HCT116 (cell line): Measurements from ENCODE around the gene LRRC72. TPM values are rescaled to one million over a fixed set of nuclear protein-coding genes. Genes with fewer than 3 reads are reported as not detected.

Experiments
- ATAC-seq: fragments of 200-7000 bp; cut with Tn5 transposase; 2 replicates; pipeline ENCODE4 v1.9.1; 2020; ENCODE audit warnings: mild to moderate bottlenecking, moderate library complexity
- BruUV-seq: library from RNA; stranded (reverse); fragments of 400-500 nt; replicated peaks from 2 replicates; lab custom pipeline; 2021; lab: Mats Ljungman, UMichigan
- CTCF ChIA-PET: fragments of 300-600 bp; sonication (Branson Sonifier 250); formaldehyde crosslinking; loops from one replicate; lab custom pipeline; 2021; ENCODE audit warnings: antibody characterized with exemption; lab: Charles Lee
- POLR2A ChIA-PET: fragments of 300-600, 350-600 bp; sonication (Branson Sonifier 250); formaldehyde crosslinking; loops from one replicate; lab custom pipeline; 2021; ENCODE audit warnings: antibody characterized with exemption; lab: Charles Lee
- RAD21 ChIA-PET, 2 experiments: fragments of 300-600 bp; sonication (Branson Sonifier 250); formaldehyde crosslinking; loops; one replicate each; lab custom pipeline; 2023; ENCODE audit warnings: low total read pairs in 2 of 2; ENCODE audit not compliant: uncharacterized antibody in 2 of 2, unreplicated experiment in 2 of 2, low non-redundant PET in 1 of 2; lab: Charles Lee
- DNase-seq: peaks from one replicate; pipeline ENCODE4 v3.0.0-alpha.2; 2010; ENCODE audit warnings: low read depth, low spot score
- H2AFZ ChIP-seq: fragments of 200-600 bp; shearing (Covaris generic), sonication (generic); 2 replicates; pipeline ENCODE4 v1.6.1; 2017; ENCODE audit warnings: low read depth, mixed run types, mixed read lengths, antibody characterized with exemption, low read length; ENCODE audit not compliant: poor library complexity, severe bottlenecking
- H3K27ac ChIP-seq: 2 replicates; pipeline ENCODE4 v1.5.1; 2012; ENCODE audit warnings: low read depth, low read length
- H3K27me3 ChIP-seq: fragments of 200-600 bp; sonication (generic); 2 replicates; pipeline ENCODE4 v1.6.1; 2016; ENCODE audit warnings: mixed run types, low read length, mixed read lengths; ENCODE audit not compliant: insufficient read depth
- H3K36me3 ChIP-seq, 2 experiments: fragments of 200-500 bp in 1 of 2; fragments of 200-600 bp in 1 of 2; sonication (Bioruptor generic) in 1 of 2; sonication (generic) in 1 of 2; 2 replicates each; pipeline versions ENCODE4 v1.5.1 to v1.6.1; 2014 to 2016; ENCODE audit warnings: low read length in 2 of 2, inconsistent platforms in 1 of 2, mixed read lengths in 1 of 2, mixed run types in 1 of 2; ENCODE audit not compliant: insufficient read depth in 2 of 2, control insufficient read depth in 1 of 2
- H3K4me1 ChIP-seq, 2 experiments: fragments of 200-600 bp in 1 of 2; sonication (generic) in 1 of 2; 2 replicates each; pipeline versions ENCODE4 v1.5.1 to v1.6.1; 2012 to 2017; ENCODE audit warnings: low read length in 2 of 2, inconsistent platforms in 1 of 2, mild to moderate bottlenecking in 1 of 2, mixed read lengths in 1 of 2, mixed run types in 1 of 2, moderate library complexity in 1 of 2; ENCODE audit not compliant: insufficient read depth in 2 of 2, control insufficient read depth in 1 of 2
- H3K4me2 ChIP-seq: fragments of 200-600 bp; sonication (generic); 2 replicates; pipeline ENCODE4 v1.6.1; 2017; ENCODE audit warnings: mixed run types, low read length, mixed read lengths
- H3K4me3 ChIP-seq, 2 experiments: fragments of 200-600 bp in 1 of 2; sonication (generic) in 1 of 2; replicated peaks in 1 of 2; 2 replicates each; pipeline ENCODE4 v1.5.1; 2011 to 2016; ENCODE audit warnings: low read length in 2 of 2, control low read depth in 1 of 2, low read depth in 1 of 2, mild to moderate bottlenecking in 1 of 2, mixed read lengths in 1 of 2, mixed run types in 1 of 2
- H3K79me2 ChIP-seq: fragments of 200-600 bp; sonication (generic); 2 replicates; pipeline ENCODE4 v1.6.1; 2017; ENCODE audit warnings: mild to moderate bottlenecking, mixed run types, low read length, moderate library complexity, mixed read lengths; ENCODE audit not compliant: insufficient read depth
- H3K9ac ChIP-seq: fragments of 200-600 bp; sonication (generic); 2 replicates; pipeline ENCODE4 v1.6.1; 2016; ENCODE audit warnings: low read length, mixed read lengths
- H3K9me2 ChIP-seq: fragments of 200-600 bp; sonication (generic), shearing (Covaris generic); 2 replicates; pipeline ENCODE4 v1.6.1; 2017; ENCODE audit warnings: mixed run types, mild to moderate bottlenecking, moderate library complexity; ENCODE audit not compliant: insufficient read depth
- H3K9me3 ChIP-seq, 2 experiments: fragments of 200-500 bp in 1 of 2; fragments of 200-600 bp in 1 of 2; sonication (Bioruptor generic) in 1 of 2; sonication (generic) in 1 of 2; 2 replicates each; pipeline ENCODE4 v1.6.1; 2014 to 2017; ENCODE audit warnings: low read length in 2 of 2, mixed read lengths in 2 of 2, inconsistent platforms in 1 of 2, low read depth in 1 of 2, mild to moderate bottlenecking in 1 of 2, mixed run types in 1 of 2, moderate library complexity in 1 of 2; ENCODE audit not compliant: control insufficient read depth in 1 of 2, insufficient read depth in 1 of 2
- H4K20me1 ChIP-seq: fragments of 200-600 bp; sonication (generic), shearing (Covaris generic); 2 replicates; pipeline ENCODE4 v1.6.1; 2017; ENCODE audit warnings: mixed run types, mild to moderate bottlenecking, moderate library complexity; ENCODE audit not compliant: insufficient read depth
- ATF3 ChIP-seq: IDR thresholded peaks from 2 replicates; pipeline ENCODE4 v1.6.1; 2012
- CBX3 ChIP-seq: IDR thresholded peaks from 2 replicates; pipeline ENCODE4 v1.6.1; 2012; ENCODE audit warnings: low read depth
- CEBPB ChIP-seq: IDR thresholded peaks from 2 replicates; pipeline ENCODE4 v1.6.1; 2012; ENCODE audit warnings: low read depth
- CTCF ChIP-seq, 3 experiments: fragments of 200-600 bp in 1 of 3; sonication (generic) in 1 of 3; IDR thresholded peaks in 2 of 3; conservative IDR thresholded peaks in 1 of 3; 2 replicates each; pipeline ENCODE4 v1.5.1; 2012 to 2017; ENCODE audit warnings: low read depth in 2 of 3, low read length in 2 of 3, antibody characterized with exemption in 1 of 3, borderline replicate concordance in 1 of 3, control low read depth in 1 of 3, mild to moderate bottlenecking in 1 of 3, mixed read lengths in 1 of 3, mixed run types in 1 of 3, moderate library complexity in 1 of 3; ENCODE audit not compliant: insufficient read depth in 1 of 3
- EGR1 ChIP-seq: IDR thresholded peaks from 2 replicates; pipeline ENCODE4 v1.6.1; 2012; ENCODE audit warnings: low read depth
- ELF1 ChIP-seq: IDR thresholded peaks from 2 replicates; pipeline ENCODE4 v1.6.1; 2012; ENCODE audit warnings: low read depth, borderline replicate concordance
- EZH2phosphoT487 ChIP-seq: fragments of 200-600 bp; IDR thresholded peaks from 2 replicates; pipeline ENCODE4 v1.6.1; 2018; ENCODE audit warnings: antibody characterized with exemption, borderline replicate concordance
- FOSL1 ChIP-seq: IDR thresholded peaks from 2 replicates; pipeline ENCODE4 v1.6.1; 2012; ENCODE audit warnings: low read depth
- JUND ChIP-seq: IDR thresholded peaks from 2 replicates; pipeline ENCODE4 v1.6.1; 2012
- MAX ChIP-seq: IDR thresholded peaks from 2 replicates; pipeline ENCODE4 v1.6.1; 2012
- POLR2A ChIP-seq: IDR thresholded peaks from 2 replicates; pipeline ENCODE4 v1.7.0; 2011; ENCODE audit warnings: borderline replicate concordance; ENCODE audit not compliant: insufficient read depth, insufficient read length; ENCODE audit errors: extremely low read depth
- RAD21 ChIP-seq: IDR thresholded peaks from 2 replicates; pipeline ENCODE4 v1.6.1; 2012; ENCODE audit warnings: low read depth, mild to moderate bottlenecking
- REST ChIP-seq: IDR thresholded peaks from 2 replicates; pipeline ENCODE4 v1.6.1; 2012; ENCODE audit warnings: low read depth
- SIN3A ChIP-seq: IDR thresholded peaks from 2 replicates; pipeline ENCODE4 v1.6.1; 2012; ENCODE audit warnings: low read depth
- SRF ChIP-seq: IDR thresholded peaks from 2 replicates; pipeline ENCODE4 v1.6.1; 2012; ENCODE audit warnings: low read depth
- TCF7L2 ChIP-seq: IDR thresholded peaks from 2 replicates; pipeline ENCODE4 v1.7.0; 2011; ENCODE audit warnings: borderline replicate concordance, inconsistent platforms; ENCODE audit not compliant: insufficient read depth, insufficient read length; ENCODE audit errors: extremely low read depth
- YY1 ChIP-seq: IDR thresholded peaks from 2 replicates; pipeline ENCODE4 v1.6.1; 2011; ENCODE audit warnings: low read length, low read depth, moderate library complexity, mild to moderate bottlenecking; ENCODE audit not compliant: insufficient replicate concordance; ENCODE audit errors: extremely low read depth
- ZBTB33 ChIP-seq: IDR thresholded peaks from 2 replicates; pipeline ENCODE4 v1.6.1; 2011; ENCODE audit warnings: mild to moderate bottlenecking, low read length, moderate library complexity; ENCODE audit not compliant: insufficient replicate concordance; ENCODE audit errors: extremely low read depth
- ZFX ChIP-seq: fragments of 450-650 bp; IDR thresholded peaks from 2 replicates; pipeline ENCODE4 v1.6.1; 2017
- ZNF274 ChIP-seq: fragments of 200-500 bp; sonication (Bioruptor generic); IDR thresholded peaks from 2 replicates; pipeline ENCODE4 v1.6.1; 2014; ENCODE audit warnings: mild to moderate bottlenecking, low read depth, low read length, inconsistent platforms
- intact Hi-C: fragments of 100-400 bp; cut with micrococcal nuclease; formaldehyde crosslinking; loops from 2 replicates; pipeline ENCODE4 v1.10.0; 2022
- total RNA-seq: library from RNA; stranded (reverse); gene quantifications from one replicate; pipeline ENCODE4 v1.2.1, GENCODE V29; 2021; ENCODE audit not compliant: unreplicated experiment

LRRC72 gene
- total RNA-seq, 1 experiment from 2014 or later: not detected

GRCh38 chr7:16498122-16498521, 28.5 kb upstream of the LRRC72 start:
- TF ChIP-seq CEBPB (no peak), RAD21 (no peak), JUND (no peak), SIN3A (no peak), TCF7L2 (no peak), SRF (no peak), CBX3 (no peak), REST (no peak), EZH2phosphoT487 (no peak), POLR2A (no peak), ELF1 (no peak), ZFX (no peak), FOSL1 (no peak), YY1 (no peak), CTCF (IDR thresholded peaks at IDR 0.05 in 2 of 3, conservative IDR thresholded peaks at IDR 0.05 in 1 of 3; ENCODE audit: borderline replicate concordance in 1 of 3, insufficient read depth in 1 of 3, low read depth in 2 of 3, low read length in 2 of 3) (no peak), ZBTB33 (no peak), MAX (no peak), ZNF274 (no peak), ATF3 (no peak), EGR1 (no peak)
- TF ChIP-seq, all 23 proteins: peak for 0
- no TSS peak for BruUV-seq
- H2AFZ ChIP-seq: no peak overlapping the region
- H3K9ac ChIP-seq: no peak overlapping the region
- H3K4me3 ChIP-seq: no peak overlapping the region
- no peaks in the 10 kb centered on the region for H3K36me3 ChIP-seq
- no peak for ATAC-seq
- H3K9me3 ChIP-seq: no peaks in the 10 kb centered on the region
- POLR2A ChIA-PET: no interaction called here
- RAD21 ChIA-PET: no interaction called here
- no peaks in the 10 kb centered on the region for H3K79me2 ChIP-seq
- no peaks in the 10 kb centered on the region for H3K4me1 ChIP-seq
- no peak overlapping the region for H3K27ac ChIP-seq
- no peak for DNase-seq
- CTCF ChIA-PET: no interaction called here
- H3K9me2 ChIP-seq: no peaks in the 10 kb centered on the region
- intact Hi-C loops: no loop called here
- no peak overlapping the region for H3K4me2 ChIP-seq
- no peaks in the 10 kb centered on the region for H3K27me3 ChIP-seq
- no peaks in the 10 kb centered on the region for H4K20me1 ChIP-seq
